Measurements from ENCODE around the gene ARHGAP18.
A peak's percentile ranks its signal among the peaks of the same experiment; 100 is the strongest.

ARHGAP18 gene

DNA sequence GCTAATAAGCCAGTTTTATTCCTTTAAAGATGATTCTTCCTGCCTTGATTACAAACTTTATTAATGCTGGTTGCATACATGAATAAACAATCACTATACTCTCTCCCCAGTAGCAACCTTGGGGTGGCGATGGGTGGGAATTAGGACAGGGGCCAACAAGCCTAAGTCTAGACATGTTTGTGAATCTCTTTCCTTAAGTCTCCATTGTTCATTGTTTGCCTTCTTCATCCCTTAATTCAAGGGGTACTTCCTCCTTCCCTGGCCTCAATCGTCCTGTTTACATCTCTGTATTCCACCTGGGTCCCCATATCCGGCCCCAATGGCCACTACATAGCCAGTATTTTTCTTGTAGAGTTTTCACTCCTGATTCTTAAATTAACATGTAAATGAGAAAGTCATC, 66.0 kb downstream of the ARHGAP18 start:
- H3K4me1 Mint-ChIP-seq: peaks cover 33% of the 10 kb centered on the region
- no peaks in the 10 kb centered on the region for H3K36me3 Mint-ChIP-seq (ENCODE audit: low read depth)
- peaks cover under 1% of the 10 kb centered on the region for H3K27me3 Mint-ChIP-seq (ENCODE audit: low read depth, poor library complexity)
- TF ChIP-seq, protein P1, sequence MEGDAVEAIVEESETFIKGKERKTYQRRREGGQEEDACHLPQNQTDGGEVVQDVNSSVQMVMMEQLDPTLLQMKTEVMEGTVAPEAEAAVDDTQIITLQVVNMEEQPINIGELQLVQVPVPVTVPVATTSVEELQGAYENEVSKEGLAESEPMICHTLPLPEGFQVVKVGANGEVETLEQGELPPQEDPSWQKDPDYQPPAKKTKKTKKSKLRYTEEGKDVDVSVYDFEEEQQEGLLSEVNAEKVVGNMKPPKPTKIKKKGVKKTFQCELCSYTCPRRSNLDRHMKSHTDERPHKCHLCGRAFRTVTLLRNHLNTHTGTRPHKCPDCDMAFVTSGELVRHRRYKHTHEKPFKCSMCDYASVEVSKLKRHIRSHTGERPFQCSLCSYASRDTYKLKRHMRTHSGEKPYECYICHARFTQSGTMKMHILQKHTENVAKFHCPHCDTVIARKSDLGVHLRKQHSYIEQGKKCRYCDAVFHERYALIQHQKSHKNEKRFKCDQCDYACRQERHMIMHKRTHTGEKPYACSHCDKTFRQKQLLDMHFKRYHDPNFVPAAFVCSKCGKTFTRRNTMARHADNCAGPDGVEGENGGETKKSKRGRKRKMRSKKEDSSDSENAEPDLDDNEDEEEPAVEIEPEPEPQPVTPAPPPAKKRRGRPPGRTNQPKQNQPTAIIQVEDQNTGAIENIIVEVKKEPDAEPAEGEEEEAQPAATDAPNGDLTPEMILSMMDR (IDR thresholded peaks at IDR 0.05): no peak
- no peak for DNase-seq
- H3K27ac Mint-ChIP-seq: no peak overlapping the region
- no peak overlapping the region for H3K4me3 Mint-ChIP-seq
- H3K9me3 Mint-ChIP-seq: no peaks in the 10 kb centered on the region

DNA sequence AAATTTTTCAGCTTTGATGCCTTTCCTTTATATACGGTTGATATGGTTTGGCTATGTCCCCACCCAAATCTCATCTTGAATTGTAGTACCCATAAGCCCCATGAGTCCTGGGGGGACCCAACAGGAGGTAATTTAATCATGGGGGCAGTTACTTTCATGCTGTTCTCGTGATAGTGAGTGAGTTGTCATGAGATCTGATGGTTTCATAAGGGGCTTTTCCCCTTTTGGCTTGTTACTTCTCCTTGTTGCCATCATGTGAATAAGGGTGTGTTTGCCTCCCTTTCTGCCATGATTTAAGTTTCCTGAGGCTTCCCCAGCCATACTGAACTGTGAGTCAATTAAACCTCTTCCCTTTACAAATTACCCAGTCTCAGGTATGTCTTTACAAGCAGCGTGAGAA, 66.8 kb downstream of the ARHGAP18 start:
- Mint-ChIP-seq H3K4me1 (peaks cover 41% of the 10 kb centered on the region), H3K27ac (no peak overlapping the region), H3K36me3 (ENCODE audit: low read depth) (no peaks in the 10 kb centered on the region), H3K27me3 (ENCODE audit: low read depth, poor library complexity) (no peaks in the 10 kb centered on the region), H3K9me3 (no peaks in the 10 kb centered on the region), H3K4me3 (no peak overlapping the region)
- DNase-seq: no peak
- TF ChIP-seq, protein P1 (IDR thresholded peaks at IDR 0.05): no peak

DNA sequence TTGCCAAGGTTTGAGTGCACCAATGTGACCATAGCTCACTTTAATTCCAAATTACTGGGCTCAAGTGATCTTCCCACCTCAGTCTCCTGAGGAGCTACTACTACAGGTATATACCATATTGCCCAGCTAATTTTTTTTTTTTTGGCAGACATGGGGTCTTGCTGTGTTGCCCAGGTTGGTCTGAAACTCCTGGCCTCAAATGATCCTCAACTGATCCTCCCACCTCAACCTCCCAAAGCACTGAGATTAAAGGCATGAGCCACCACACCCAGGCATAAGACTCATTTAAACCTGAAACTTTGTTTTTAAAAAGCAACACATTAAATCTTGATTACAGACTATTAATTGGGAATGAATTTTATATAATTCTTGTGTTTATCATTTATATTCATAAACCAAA, 67.7 kb downstream of the ARHGAP18 start:
- Mint-ChIP-seq H3K27me3 (ENCODE audit: low read depth, poor library complexity) (no peaks in the 10 kb centered on the region), H3K4me3 (no peak overlapping the region), H3K9me3 (no peaks in the 10 kb centered on the region), H3K36me3 (ENCODE audit: low read depth) (no peaks in the 10 kb centered on the region), H3K27ac (no peak overlapping the region), H3K4me1 (peaks cover 50% of the 10 kb centered on the region)
- TF ChIP-seq, protein P1 (IDR thresholded peaks at IDR 0.05): no peak
- no peak for DNase-seq

DNA sequence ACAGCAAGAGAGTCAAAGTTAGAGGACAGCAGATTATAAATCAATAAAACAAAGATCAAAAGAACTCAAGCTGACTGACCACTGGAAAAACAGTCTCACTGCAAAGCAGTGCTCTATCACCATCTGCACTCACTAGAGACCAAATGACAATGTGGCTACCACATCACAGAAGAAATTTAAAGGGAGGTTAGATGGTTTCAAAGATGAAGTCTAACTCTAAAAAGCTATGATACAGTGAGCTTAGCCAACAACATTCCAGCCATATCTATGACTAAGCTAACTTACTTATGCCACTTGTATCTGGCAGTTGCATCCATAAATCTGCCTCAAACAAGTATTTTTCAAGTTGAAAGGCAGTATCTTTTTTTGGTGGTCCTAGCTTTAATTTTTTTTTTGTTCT, 68.6 kb downstream of the ARHGAP18 start:
- H3K27me3 Mint-ChIP-seq (ENCODE audit: low read depth, poor library complexity): no peaks in the 10 kb centered on the region
- TF ChIP-seq, protein P1 (IDR thresholded peaks at IDR 0.05): no peak
- H3K9me3 Mint-ChIP-seq: no peaks in the 10 kb centered on the region
- no peak for DNase-seq
- peaks cover 53% of the 10 kb centered on the region for H3K4me1 Mint-ChIP-seq
- no peak overlapping the region for H3K27ac Mint-ChIP-seq
- H3K4me3 Mint-ChIP-seq: no peak overlapping the region
- H3K36me3 Mint-ChIP-seq (ENCODE audit: low read depth): no peaks in the 10 kb centered on the region

DNA sequence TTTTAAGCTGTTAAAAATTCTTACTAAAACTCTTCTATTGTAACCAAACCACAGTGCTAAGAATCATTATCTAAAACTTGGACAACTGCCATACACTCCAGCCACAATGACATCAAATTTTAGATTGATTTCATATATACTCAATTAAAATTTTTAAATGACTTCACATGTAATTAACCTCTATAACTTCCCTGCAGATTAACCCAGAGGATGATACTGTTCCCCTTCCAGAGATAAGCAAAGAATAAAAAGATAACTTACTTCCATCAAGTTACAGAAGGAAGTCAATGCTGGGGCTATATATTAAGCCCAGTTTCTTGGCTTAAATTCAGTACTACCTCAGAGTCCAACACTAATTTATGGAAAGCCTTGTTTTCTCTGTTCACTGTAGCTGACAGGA, 71.3 kb downstream of the ARHGAP18 start:
- Mint-ChIP-seq H3K4me3 (no peak overlapping the region), H3K4me1 (peaks cover 37% of the 10 kb centered on the region), H3K36me3 (ENCODE audit: low read depth) (no peaks in the 10 kb centered on the region), H3K27ac (peak overlapping the region; percentile 53), H3K9me3 (no peaks in the 10 kb centered on the region), H3K27me3 (ENCODE audit: low read depth, poor library complexity) (peaks cover 4% of the 10 kb centered on the region)
- TF ChIP-seq, protein P1 (IDR thresholded peaks at IDR 0.05): no peak
- no peak for DNase-seq

DNA sequence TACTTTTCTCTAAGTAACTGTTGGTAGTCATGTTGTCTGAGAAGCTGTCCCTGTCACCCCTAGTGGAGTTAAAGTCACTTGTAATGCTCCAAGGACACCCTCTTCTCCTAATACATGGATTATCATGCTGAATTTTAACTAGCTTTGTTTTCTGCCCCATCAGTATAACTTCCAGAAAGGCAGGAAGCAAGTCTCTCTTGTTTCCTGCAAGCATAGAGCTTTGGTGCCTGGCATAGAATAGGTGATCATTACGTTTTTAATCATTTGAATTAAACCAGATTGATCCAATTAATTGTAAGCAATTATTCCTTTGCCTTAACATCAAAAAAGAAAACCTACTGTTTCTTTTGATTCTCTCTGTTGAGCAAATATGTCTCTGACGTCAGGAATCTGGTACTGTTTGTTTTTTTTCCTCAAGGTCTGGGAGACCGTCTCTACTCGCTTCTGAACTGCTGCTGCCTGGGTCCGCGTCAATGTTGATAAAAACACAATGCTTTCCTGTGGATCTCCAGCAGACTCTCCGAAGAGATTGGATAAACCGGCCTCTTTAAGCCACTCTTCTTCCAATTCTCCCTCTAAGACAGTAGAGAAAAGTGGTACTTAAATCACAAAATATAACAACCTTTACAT, 71.8 kb downstream of the ARHGAP18 start:
- H3K27ac Mint-ChIP-seq: peak overlapping the region; percentile 68
- no peaks in the 10 kb centered on the region for H3K36me3 Mint-ChIP-seq (ENCODE audit: low read depth)
- H3K4me3 Mint-ChIP-seq: no peak overlapping the region
- DNase-seq: no peak
- TF ChIP-seq, protein P1 (IDR thresholded peaks at IDR 0.05): no peak
- peaks cover 37% of the 10 kb centered on the region for H3K4me1 Mint-ChIP-seq
- H3K9me3 Mint-ChIP-seq: no peaks in the 10 kb centered on the region
- H3K27me3 Mint-ChIP-seq (ENCODE audit: low read depth, poor library complexity): peaks cover 4% of the 10 kb centered on the region
